Activated naive CD8-positive, alpha-beta T cell treated with anti-CD3 and anti-CD28 coated beads for 36 hours (primary cell): Measurements from ENCODE around the gene OSMR. TPM values are rescaled to one million over a fixed set of nuclear protein-coding genes. Genes with fewer than 3 reads are reported as not detected.
"Not testable (repeated sequence)": the region's sequence is repeated elsewhere in the genome, so short reads cannot be mapped to it uniquely, and the experiment has no call there.

Experiments
- DNase-seq: peaks from one replicate; pipeline ENCODE4 v3.0.0; 2021
- H3K27ac Mint-ChIP-seq: one replicate; pipeline ENCODE4 v1.8.0; 2022; ENCODE audit warnings: mild to moderate bottlenecking, moderate library complexity, mixed read lengths
- H3K27me3 Mint-ChIP-seq: one replicate; pipeline ENCODE4 v1.8.0; 2022; ENCODE audit warnings: mild to moderate bottlenecking, mixed read lengths
- H3K36me3 Mint-ChIP-seq: one replicate; pipeline ENCODE4 v1.8.0; 2021; ENCODE audit warnings: mild to moderate bottlenecking, mixed read lengths
- H3K4me1 Mint-ChIP-seq: one replicate; pipeline ENCODE4 v1.8.0; 2021; ENCODE audit warnings: mixed read lengths
- H3K4me3 Mint-ChIP-seq: one replicate; pipeline ENCODE4 v1.8.0; 2022; ENCODE audit warnings: mild to moderate bottlenecking, moderate library complexity, mixed read lengths
- H3K9me3 Mint-ChIP-seq: one replicate; pipeline ENCODE4 v1.8.0; 2022; ENCODE audit warnings: mixed read lengths
- total RNA-seq, 2 experiments: library from RNA; stranded (reverse); gene quantifications; one replicate each; pipeline ENCODE4 v1.2.3, GENCODE V29; 2021

Gene OSMR
- total RNA-seq, 2 experiments from 2014 or later = not detected

- no peak overlapping the region for H3K27ac Mint-ChIP-seq
- H3K4me1 Mint-ChIP-seq = peaks cover 4% of the 10 kb centered on the region
- no peak for DNase-seq
- H3K36me3 Mint-ChIP-seq = peaks cover 2% of the 10 kb centered on the region
- H3K27me3 Mint-ChIP-seq = peaks cover 60% of the 10 kb centered on the region
- peaks cover 8% of the 10 kb centered on the region for H3K9me3 Mint-ChIP-seq
- no peak overlapping the region for H3K4me3 Mint-ChIP-seq
These were observed 1.9 kb downstream of the OSMR start for GRCh38 chr5:38847559-38848347.

- no peak overlapping the region for H3K27ac Mint-ChIP-seq
- no peak for DNase-seq
- no peak overlapping the region for H3K4me3 Mint-ChIP-seq
- peaks cover 55% of the 10 kb centered on the region for H3K27me3 Mint-ChIP-seq
- H3K4me1 Mint-ChIP-seq = peaks cover 4% of the 10 kb centered on the region
- H3K36me3 Mint-ChIP-seq = peaks cover 2% of the 10 kb centered on the region
- peaks cover 10% of the 10 kb centered on the region for H3K9me3 Mint-ChIP-seq
These were observed 2.8 kb downstream of the OSMR start for GRCh38 chr5:38848637-38849036.

GRCh38 chr5:38851640-38852039 lies 5.8 kb downstream of the OSMR start:
- not testable (repeated sequence) for DNase-seq, H3K4me1 Mint-ChIP-seq, H3K27ac Mint-ChIP-seq, H3K36me3 Mint-ChIP-seq, H3K4me3 Mint-ChIP-seq
- Mint-ChIP-seq H3K9me3 (peaks cover 10% of the 10 kb centered on the region), H3K27me3 (peaks cover 43% of the 10 kb centered on the region)

DNA sequence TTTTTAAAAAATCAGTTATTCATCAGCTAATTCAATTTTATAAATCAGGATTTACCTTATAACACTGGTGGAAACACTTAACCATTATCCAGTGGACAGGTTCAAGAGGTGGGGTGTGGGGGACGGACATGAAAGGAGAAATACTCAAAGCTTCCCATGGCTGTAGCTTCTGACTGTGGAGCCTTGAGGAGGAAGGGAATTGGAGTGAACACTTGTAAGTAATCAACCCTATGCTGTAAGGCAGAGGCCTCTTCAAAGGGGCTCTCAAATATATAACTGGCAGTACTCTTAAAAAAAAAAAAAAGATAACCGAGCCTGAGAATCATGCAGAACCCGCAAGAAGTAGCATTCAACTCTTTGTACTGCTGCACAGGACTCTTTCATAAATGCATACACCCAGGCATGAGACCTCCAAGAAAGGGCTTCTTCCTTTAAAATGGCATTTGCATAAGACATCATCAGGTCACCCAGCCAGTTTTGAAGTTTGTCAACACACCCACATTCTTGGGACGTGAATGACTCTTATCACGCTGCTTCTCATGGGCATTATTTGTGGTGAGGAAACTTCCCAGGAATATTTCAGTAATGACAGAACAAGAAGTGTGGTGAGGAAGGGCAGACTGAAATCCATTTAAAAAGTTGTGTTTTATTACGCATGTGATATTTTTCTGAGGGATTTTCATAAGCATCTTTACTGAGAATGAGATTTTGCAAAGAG lies 8.1 kb downstream of the OSMR start:
- Mint-ChIP-seq H3K27me3 (peaks cover 34% of the 10 kb centered on the region), H3K4me1 (no peaks in the 10 kb centered on the region), H3K9me3 (peaks cover 10% of the 10 kb centered on the region), H3K4me3 (no peak overlapping the region), H3K36me3 (no peaks in the 10 kb centered on the region), H3K27ac (no peak overlapping the region)
- DNase-seq = no peak

DNA sequence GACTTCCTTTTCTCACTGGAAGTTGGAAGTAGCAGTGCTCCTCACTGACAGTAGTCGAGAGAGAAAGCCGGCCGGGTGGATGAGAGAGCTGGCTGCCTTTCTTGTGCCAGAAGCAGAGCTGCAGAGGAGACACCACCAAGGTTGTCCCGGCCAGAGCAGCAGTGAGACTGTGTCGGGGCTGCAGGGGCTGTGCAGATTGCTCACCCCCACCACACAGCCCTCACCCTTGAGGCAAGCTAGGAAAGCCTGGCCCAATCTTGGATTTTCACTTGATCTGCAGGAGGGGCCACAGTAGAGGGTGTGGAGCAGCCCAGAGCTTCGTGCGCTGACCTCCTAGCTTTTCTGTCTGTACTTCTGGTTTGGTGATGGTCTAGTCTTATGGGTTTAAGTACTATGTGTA lies 9.1 kb downstream of the OSMR start:
- no peaks in the 10 kb centered on the region for H3K36me3 Mint-ChIP-seq
- no peak for DNase-seq
- H3K27me3 Mint-ChIP-seq = peaks cover 40% of the 10 kb centered on the region
- H3K4me1 Mint-ChIP-seq = no peaks in the 10 kb centered on the region
- H3K27ac Mint-ChIP-seq = no peak overlapping the region
- peaks cover 15% of the 10 kb centered on the region for H3K9me3 Mint-ChIP-seq
- H3K4me3 Mint-ChIP-seq = no peak overlapping the region

GRCh38 chr5:38856660-38857059 lies 10.8 kb downstream of the OSMR start:
- H3K4me3 Mint-ChIP-seq = no peak overlapping the region
- H3K36me3 Mint-ChIP-seq = no peaks in the 10 kb centered on the region
- no peak for DNase-seq
- H3K27me3 Mint-ChIP-seq = peaks cover 37% of the 10 kb centered on the region
- H3K9me3 Mint-ChIP-seq = peaks cover 14% of the 10 kb centered on the region
- no peaks in the 10 kb centered on the region for H3K4me1 Mint-ChIP-seq
- no peak overlapping the region for H3K27ac Mint-ChIP-seq

GRCh38 chr5:38858839-38859238 lies 13.0 kb downstream of the OSMR start:
- Mint-ChIP-seq H3K27ac (no peak overlapping the region), H3K27me3 (peaks cover 37% of the 10 kb centered on the region), H3K4me1 (no peaks in the 10 kb centered on the region), H3K36me3 (peaks cover 2% of the 10 kb centered on the region), H3K4me3 (no peak overlapping the region), H3K9me3 (peaks cover 9% of the 10 kb centered on the region)
- no peak for DNase-seq

DNA sequence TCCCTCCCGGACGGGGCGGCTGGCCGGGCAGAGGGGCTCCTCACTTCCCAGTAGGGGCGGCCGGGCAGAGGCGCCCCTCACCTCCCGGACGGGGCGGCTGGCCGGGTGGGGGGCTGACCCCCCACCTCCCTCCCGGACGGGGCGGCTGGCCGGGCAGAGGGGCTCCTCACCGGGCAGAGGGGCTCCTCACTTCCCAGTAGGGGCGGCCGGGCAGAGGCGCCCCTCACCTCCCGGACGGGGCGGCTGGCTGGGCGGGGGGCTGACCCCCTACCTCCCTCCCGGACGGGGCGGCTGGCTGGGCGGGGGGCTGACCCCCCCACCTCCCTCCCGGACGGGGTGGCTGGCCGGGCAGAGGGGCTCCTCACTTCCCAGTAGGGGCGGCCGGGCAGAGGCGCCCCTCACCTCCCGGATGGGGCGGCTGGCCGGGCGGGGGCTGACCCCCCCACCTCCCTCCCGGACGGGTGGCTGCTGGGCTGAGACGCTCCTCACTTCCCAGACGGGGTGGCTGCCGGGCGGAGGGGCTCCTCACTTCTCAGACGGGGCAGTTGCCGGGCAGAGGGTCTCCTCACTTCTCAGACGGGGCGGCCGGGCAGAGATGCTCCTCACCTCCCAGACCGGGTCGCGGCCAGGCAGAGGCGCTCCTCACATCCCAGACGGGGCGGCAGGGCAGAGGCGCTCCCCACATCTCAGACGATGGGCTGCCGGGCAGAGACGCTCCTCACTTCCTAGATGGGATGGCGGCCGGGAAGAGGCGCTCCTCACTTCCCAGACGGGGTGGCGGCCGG lies 16.4 kb downstream of the OSMR start:
- not testable (repeated sequence) for H3K36me3 Mint-ChIP-seq, H3K4me3 Mint-ChIP-seq, DNase-seq, H3K27ac Mint-ChIP-seq, H3K4me1 Mint-ChIP-seq
- peaks cover 22% of the 10 kb centered on the region for H3K9me3 Mint-ChIP-seq
- H3K27me3 Mint-ChIP-seq = peaks cover 18% of the 10 kb centered on the region

DNA sequence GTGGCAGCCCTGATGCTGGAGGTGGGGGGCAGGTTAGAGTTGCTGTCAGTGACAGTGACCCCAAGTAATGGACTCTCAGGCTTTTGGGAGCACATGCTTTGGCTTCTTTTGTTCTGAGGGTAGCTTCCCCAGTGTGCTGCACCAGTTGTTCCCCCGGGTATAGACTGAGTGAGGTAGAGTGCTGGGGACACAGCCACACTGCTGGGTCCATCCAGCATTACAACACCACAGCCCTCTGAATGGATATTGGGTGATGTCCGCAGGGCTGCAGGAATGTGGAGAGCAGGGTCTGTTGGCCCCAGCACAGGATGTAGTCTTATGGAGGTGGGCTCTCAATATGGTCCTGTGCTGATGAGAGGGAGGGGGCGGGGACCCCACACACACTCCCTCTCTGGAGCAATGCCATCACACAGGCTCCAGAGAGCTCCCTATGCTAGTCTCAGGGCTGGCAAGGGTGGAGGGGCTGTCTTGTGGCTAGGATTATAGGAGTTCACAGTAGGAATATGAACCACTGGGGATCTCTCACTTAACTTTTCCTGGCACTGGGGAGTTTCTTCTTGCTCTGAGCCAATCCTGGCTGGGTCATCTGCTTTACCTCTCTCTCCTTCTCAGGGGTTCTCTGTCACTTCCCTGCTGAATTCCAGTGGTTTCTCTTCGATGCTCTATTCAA lies 20.7 kb downstream of the OSMR start:
- no peak for DNase-seq
- peaks cover 2% of the 10 kb centered on the region for H3K36me3 Mint-ChIP-seq
- no peak overlapping the region for H3K4me3 Mint-ChIP-seq
- H3K27ac Mint-ChIP-seq = no peak overlapping the region
- peaks cover 11% of the 10 kb centered on the region for H3K27me3 Mint-ChIP-seq
- H3K4me1 Mint-ChIP-seq = no peaks in the 10 kb centered on the region
- peaks cover 17% of the 10 kb centered on the region for H3K9me3 Mint-ChIP-seq

GRCh38 chr5:38867032-38867398 lies 21.2 kb downstream of the OSMR start:
- H3K9me3 Mint-ChIP-seq = peaks cover 17% of the 10 kb centered on the region
- no peaks in the 10 kb centered on the region for H3K4me1 Mint-ChIP-seq
- no peak for DNase-seq
- peaks cover 2% of the 10 kb centered on the region for H3K36me3 Mint-ChIP-seq
- H3K27ac Mint-ChIP-seq = no peak overlapping the region
- H3K27me3 Mint-ChIP-seq = peaks cover 16% of the 10 kb centered on the region
- H3K4me3 Mint-ChIP-seq = no peak overlapping the region

DNA sequence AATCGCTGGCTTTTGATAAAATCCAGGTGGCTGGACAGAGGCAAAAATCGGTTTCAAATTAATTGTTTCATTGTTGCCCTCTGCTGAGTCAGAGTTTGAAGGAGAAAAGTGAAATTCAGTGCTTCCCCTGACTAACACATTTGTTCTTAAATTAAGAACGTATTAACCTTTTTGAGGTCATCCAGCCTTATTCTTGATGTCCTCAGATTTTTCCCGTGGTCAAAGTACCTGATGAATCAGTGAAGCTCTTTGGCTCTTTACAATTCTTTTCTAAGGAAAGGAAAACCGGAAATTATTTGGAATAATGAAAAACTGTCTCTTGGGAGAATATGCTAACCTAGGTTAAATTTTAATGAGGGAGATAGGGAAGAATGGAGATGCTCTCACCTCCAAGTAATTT lies 21.6 kb downstream of the OSMR start:
- Mint-ChIP-seq H3K36me3 (peaks cover 2% of the 10 kb centered on the region), H3K27me3 (peaks cover 20% of the 10 kb centered on the region), H3K9me3 (peaks cover 17% of the 10 kb centered on the region), H3K4me1 (no peaks in the 10 kb centered on the region), H3K4me3 (no peak overlapping the region), H3K27ac (no peak overlapping the region)
- DNase-seq = no peak

- no peak for DNase-seq
- Mint-ChIP-seq H3K4me1 (no peaks in the 10 kb centered on the region), H3K36me3 (no peaks in the 10 kb centered on the region), H3K9me3 (no peaks in the 10 kb centered on the region), H3K27me3 (peaks cover 42% of the 10 kb centered on the region), H3K4me3 (no peak overlapping the region), H3K27ac (no peak overlapping the region)
These were observed 24.8 kb downstream of the OSMR start for GRCh38 chr5:38870595-38870994.

GRCh38 chr5:38871058-38871605 lies 25.3 kb downstream of the OSMR start:
- Mint-ChIP-seq H3K27ac (no peak overlapping the region), H3K9me3 (no peaks in the 10 kb centered on the region), H3K27me3 (peaks cover 48% of the 10 kb centered on the region), H3K36me3 (no peaks in the 10 kb centered on the region), H3K4me3 (no peak overlapping the region), H3K4me1 (no peaks in the 10 kb centered on the region)
- DNase-seq = no peak

DNA sequence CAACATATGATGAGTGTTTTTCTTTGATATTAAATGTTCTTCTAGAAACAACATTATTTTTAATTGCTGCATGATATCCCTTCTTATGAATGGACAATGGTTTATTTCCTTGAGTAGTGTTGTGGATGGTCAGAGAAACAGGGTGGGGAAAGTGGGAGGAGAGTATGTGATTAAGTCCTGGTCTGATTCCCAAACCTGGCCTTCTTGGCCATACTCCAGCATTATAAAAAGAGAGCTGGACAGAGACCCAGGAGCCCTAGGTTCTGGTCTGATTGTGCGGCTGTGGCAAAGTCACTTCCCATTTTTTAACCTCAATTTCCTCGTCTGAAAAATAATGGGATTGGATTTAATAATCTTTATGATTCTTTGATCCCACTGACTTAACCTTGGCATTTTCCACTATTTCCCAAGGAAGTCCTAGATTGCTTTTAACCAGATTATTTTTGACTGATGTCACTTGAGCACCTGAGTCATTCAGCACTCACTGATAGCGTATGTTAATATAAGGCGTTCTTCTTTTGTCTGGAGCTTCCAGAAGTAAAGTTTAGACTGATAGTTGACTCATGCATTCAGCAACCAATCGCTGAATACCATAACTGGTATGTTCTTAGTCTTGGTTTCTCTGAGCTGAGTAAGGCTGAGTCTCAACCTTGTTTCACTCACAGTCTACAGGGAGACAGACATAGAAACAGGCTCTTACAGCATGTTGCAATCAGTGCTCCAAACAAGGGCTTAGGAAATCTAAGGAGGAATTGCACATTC lies 26.2 kb downstream of the OSMR start:
- H3K27me3 Mint-ChIP-seq = peaks cover 54% of the 10 kb centered on the region
- no peaks in the 10 kb centered on the region for H3K4me1 Mint-ChIP-seq
- H3K27ac Mint-ChIP-seq = no peak overlapping the region
- DNase-seq = no peak
- no peak overlapping the region for H3K4me3 Mint-ChIP-seq
- H3K9me3 Mint-ChIP-seq = no peaks in the 10 kb centered on the region
- no peaks in the 10 kb centered on the region for H3K36me3 Mint-ChIP-seq
